ENCODE data around the gene ESYT2.

Gene ESYT2

DNA sequence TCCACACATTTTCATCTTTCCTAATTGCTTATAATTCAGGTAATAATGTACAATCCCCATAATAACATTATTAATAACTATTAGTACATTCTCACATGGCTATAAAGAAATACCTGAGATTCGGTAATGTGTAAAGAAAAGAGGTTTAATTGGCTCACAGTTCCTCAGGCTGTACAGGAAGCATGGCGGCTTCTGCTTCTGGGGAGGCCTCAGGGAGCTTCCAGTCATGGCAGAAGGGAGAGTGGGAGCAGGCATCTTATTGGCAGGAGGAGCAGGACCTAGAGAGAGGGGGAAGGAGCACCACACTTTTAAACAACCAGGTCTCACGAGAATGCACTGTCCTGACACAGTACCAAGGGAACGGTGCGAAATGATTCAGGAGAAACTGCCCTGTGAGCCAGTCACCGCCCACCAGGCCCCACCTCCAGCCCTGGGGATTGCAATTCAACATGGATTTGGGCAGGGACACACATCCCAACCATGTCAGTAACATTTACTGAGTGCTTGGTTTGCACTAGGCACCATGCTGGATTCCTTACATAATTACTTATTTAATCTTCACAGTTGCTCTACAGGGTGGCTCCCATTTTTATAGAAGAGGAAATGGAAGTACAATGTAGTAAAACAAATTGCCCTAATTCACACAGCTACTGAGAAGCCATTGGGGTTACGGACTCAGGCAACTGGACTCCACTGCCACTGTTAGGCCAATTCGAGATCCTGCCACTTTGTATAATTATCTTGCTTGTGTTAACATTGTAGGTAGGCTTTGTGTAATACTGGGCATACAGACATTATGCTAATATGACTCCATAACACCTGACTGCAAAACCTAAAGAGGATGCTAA lies 8.7 kb upstream of the ESYT2 start:
- H3K9me3 ChIP-seq = no peaks in the 10 kb centered on the region
- H3K27ac ChIP-seq = no peak overlapping the region
- no peak for TF ChIP-seq CTCF (IDR thresholded peaks at IDR 0.05)

DNA sequence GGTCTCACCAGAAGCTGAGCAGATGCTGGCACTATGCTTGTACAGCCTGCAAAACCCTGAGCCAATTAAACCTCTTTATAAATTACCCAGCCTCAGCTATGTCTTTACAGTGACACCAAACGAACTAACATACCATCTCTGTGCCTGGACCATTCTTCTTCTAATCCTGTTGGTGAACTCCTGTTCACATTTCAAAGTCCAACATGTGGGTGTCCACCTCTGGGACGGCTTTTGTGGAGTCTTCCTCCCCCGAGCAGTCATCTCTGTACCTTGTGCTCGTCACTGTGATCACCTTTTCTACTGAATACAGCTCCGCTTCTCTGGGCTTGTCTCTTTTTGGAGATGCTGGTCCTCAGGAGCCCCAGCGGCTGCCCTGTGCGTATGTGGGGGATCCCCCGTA lies 7.4 kb upstream of the ESYT2 start:
- Histone ChIP-seq H3K4me1 (ENCODE audit: control insufficient read depth in 1 of 2, insufficient read depth in 1 of 2, low read depth in 1 of 2, low read length in 1 of 2) (no peaks in the 10 kb centered on the region), H3K4me3 (ENCODE audit: low read depth in 1 of 2, low read length in 1 of 2) (no peak overlapping the region), H3K27me3 (no peaks in the 10 kb centered on the region), H3K9me3 (no peaks in the 10 kb centered on the region), H3K27ac (no peak overlapping the region), H3K36me3 (no peaks in the 10 kb centered on the region)
- no peak for TF ChIP-seq CTCF (IDR thresholded peaks at IDR 0.05)

More for the DNA sequence above, 8.7 kb upstream of the ESYT2 start:
- Histone ChIP-seq H3K27me3 (no peaks in the 10 kb centered on the region), H3K4me3 (ENCODE audit: low read depth in 1 of 2, low read length in 1 of 2) (no peak overlapping the region), H3K4me1 (ENCODE audit: control insufficient read depth in 1 of 2, insufficient read depth in 1 of 2, low read depth in 1 of 2, low read length in 1 of 2) (no peaks in the 10 kb centered on the region), H3K36me3 (no peaks in the 10 kb centered on the region)

- no peaks in the 10 kb centered on the region for H3K27me3 ChIP-seq
These were observed 5.8 kb upstream of the ESYT2 start for GRCh38 chr7:158834878-158835784.

DNA sequence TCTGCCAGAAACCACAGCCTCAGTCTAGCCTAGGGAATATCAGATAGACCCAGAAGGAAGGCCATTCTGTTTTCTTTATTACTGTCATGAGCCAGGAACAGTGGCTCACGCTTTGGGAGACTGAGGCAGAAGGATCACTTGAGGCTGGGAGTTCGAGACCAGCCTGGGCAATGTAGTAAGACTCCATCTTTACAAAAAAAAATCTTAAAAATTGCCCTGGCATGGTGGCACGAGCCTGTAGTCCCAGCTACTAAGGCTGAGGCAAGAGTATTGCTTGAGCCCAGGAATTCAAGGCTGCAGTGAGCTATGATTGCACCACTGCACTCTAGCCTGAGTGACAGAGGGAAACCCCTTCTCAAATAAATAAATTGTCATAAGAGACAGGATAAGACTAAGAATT lies 3.7 kb upstream of the ESYT2 start:
- Histone ChIP-seq H3K27ac (no peak overlapping the region), H3K27me3 (no peaks in the 10 kb centered on the region), H3K4me3 (ENCODE audit: low read depth in 1 of 2, low read length in 1 of 2) (no peak overlapping the region), H3K4me1 (ENCODE audit: control insufficient read depth in 1 of 2, insufficient read depth in 1 of 2, low read depth in 1 of 2, low read length in 1 of 2) (peaks cover 13 to 15% of the 10 kb centered on the region in 2 experiments), H3K36me3 (no peaks in the 10 kb centered on the region), H3K9me3 (no peaks in the 10 kb centered on the region)
- no peak for TF ChIP-seq CTCF (IDR thresholded peaks at IDR 0.05)

More at GRCh38 chr7:158834878-158835784, 5.8 kb upstream of the ESYT2 start:
- no peak for TF ChIP-seq CTCF (IDR thresholded peaks at IDR 0.05)
- Histone ChIP-seq H3K4me1 (ENCODE audit: control insufficient read depth in 1 of 2, insufficient read depth in 1 of 2, low read depth in 1 of 2, low read length in 1 of 2) (peaks cover 6 to 7% of the 10 kb centered on the region in 2 experiments), H3K9me3 (no peaks in the 10 kb centered on the region), H3K4me3 (ENCODE audit: low read depth in 1 of 2, low read length in 1 of 2) (no peak overlapping the region), H3K27ac (no peak overlapping the region), H3K36me3 (no peaks in the 10 kb centered on the region)

GRCh38 chr7:158831738-158832091 lies 2.4 kb upstream of the ESYT2 start:
- no peak overlapping the region for H3K27ac ChIP-seq
- H3K36me3 ChIP-seq = no peaks in the 10 kb centered on the region
- H3K4me3 ChIP-seq (ENCODE audit: low read depth in 1 of 2, low read length in 1 of 2) = no peak overlapping the region
- no peak for TF ChIP-seq CTCF (IDR thresholded peaks at IDR 0.05)
- H3K4me1 ChIP-seq (ENCODE audit: control insufficient read depth in 1 of 2, insufficient read depth in 1 of 2, low read depth in 1 of 2, low read length in 1 of 2) = peaks cover 25 to 26% of the 10 kb centered on the region in 2 experiments
- H3K27me3 ChIP-seq = no peaks in the 10 kb centered on the region
- no peaks in the 10 kb centered on the region for H3K9me3 ChIP-seq

Measured in neutrophil (primary cell).